Germinal center (tissue), 1 donor: Measurements from ENCODE around the gene PAK1.
"Not testable (repeated sequence)": the region's sequence is repeated elsewhere in the genome, so short reads cannot be mapped to it uniquely, and the experiment has no call there.

Experiments
- DNase-seq: peaks from one replicate; pipeline ENCODE4 v3.0.0; 2012; ENCODE audit warnings: mixed read lengths, low spot score

Gene PAK1

GRCh38 chr11:77402218-77402556, 71.7 kb downstream of the PAK1 start:
- no peak for DNase-seq

- DNase-seq: no peak
These were observed 72.2 kb downstream of the PAK1 start for GRCh38 chr11:77401486-77402217.

- no peak for DNase-seq
These were observed 73.0 kb downstream of the PAK1 start for GRCh38 chr11:77400775-77401449.

- no peak for DNase-seq
These were observed 73.6 kb downstream of the PAK1 start for GRCh38 chr11:77400271-77400670.

GRCh38 chr11:77397631-77398030, 76.3 kb downstream of the PAK1 start:
- DNase-seq: no peak

- no peak for DNase-seq
These were observed 77.0 kb downstream of the PAK1 start for GRCh38 chr11:77396911-77397310.

- no peak for DNase-seq
These were observed 77.6 kb downstream of the PAK1 start for GRCh38 chr11:77396305-77396704.

- no peak for DNase-seq
These were observed 78.3 kb downstream of the PAK1 start for GRCh38 chr11:77395460-77396173.

GRCh38 chr11:77392842-77393241, 81.1 kb downstream of the PAK1 start:
- DNase-seq: no peak

- DNase-seq: no peak
These were observed 86.2 kb downstream of the PAK1 start for GRCh38 chr11:77387701-77388100.

- no peak for DNase-seq
These were observed 87.7 kb downstream of the PAK1 start for GRCh38 chr11:77386178-77386577.

GRCh38 chr11:77385255-77385771, 88.6 kb downstream of the PAK1 start:
- DNase-seq: not testable (repeated sequence)

- DNase-seq: no peak
These were observed 89.3 kb downstream of the PAK1 start for GRCh38 chr11:77384571-77384970.

- not testable (repeated sequence) for DNase-seq
These were observed 90.5 kb downstream of the PAK1 start for GRCh38 chr11:77383349-77383748.

- DNase-seq: no peak
These were observed 91.9 kb downstream of the PAK1 start for GRCh38 chr11:77381729-77382665.

GRCh38 chr11:77379934-77380333, 94.0 kb downstream of the PAK1 start:
- no peak for DNase-seq

- no peak for DNase-seq
These were observed 94.6 kb downstream of the PAK1 start for GRCh38 chr11:77379253-77379652.

GRCh38 chr11:77377734-77378133, 96.2 kb downstream of the PAK1 start:
- no peak for DNase-seq

GRCh38 chr11:77375107-77375506, 98.8 kb downstream of the PAK1 start:
- no peak for DNase-seq

- no peak for DNase-seq
These were observed 99.3 kb downstream of the PAK1 start for GRCh38 chr11:77374611-77375031.

- no peak for DNase-seq
These were observed 99.8 kb downstream of the PAK1 start for GRCh38 chr11:77374108-77374507.

- no peak for DNase-seq
These were observed 101.2 kb downstream of the PAK1 start for GRCh38 chr11:77372726-77373125.
